GM18909 (cell line): Measurements from ENCODE around the gene PLIN4.
"Not testable (repeated sequence)": the region's sequence is repeated elsewhere in the genome, so short reads cannot be mapped to it uniquely, and the experiment has no call there.

Experiments
- ATAC-seq: cut with Tn5 transposase; IDR thresholded peaks from one replicate; pipeline ENCODE4 v1.9.1; 2021; ENCODE audit warnings: mild to moderate bottlenecking; ENCODE audit not compliant: unreplicated experiment, poor library complexity

PLIN4 gene

GRCh38 chr19:4529924-4530522 is 11.7 kb upstream of the PLIN4 start:
- ATAC-seq: no peak

GRCh38 chr19:4528843-4529242 is 10.6 kb upstream of the PLIN4 start:
- ATAC-seq: no peak

GRCh38 chr19:4527377-4527776 is 9.1 kb upstream of the PLIN4 start:
- not testable (repeated sequence) for ATAC-seq

- ATAC-seq: no peak
These were observed 7.3 kb upstream of the PLIN4 start for GRCh38 chr19:4525563-4526002.

- ATAC-seq: no peak
These were observed 6.7 kb upstream of the PLIN4 start for GRCh38 chr19:4524808-4525562.

- ATAC-seq: no peak
These were observed 5.2 kb upstream of the PLIN4 start for GRCh38 chr19:4523306-4524110.

GRCh38 chr19:4522291-4523002 is 4.2 kb upstream of the PLIN4 start:
- ATAC-seq: no peak

GRCh38 chr19:4521888-4522242 is 3.6 kb upstream of the PLIN4 start:
- no peak for ATAC-seq

GRCh38 chr19:4521170-4521887 is 3.0 kb upstream of the PLIN4 start:
- ATAC-seq: no peak

- no peak for ATAC-seq
These were observed 1.4 kb upstream of the PLIN4 start for GRCh38 chr19:4519521-4520277.

GRCh38 chr19:4519172-4519496 is 848 bp upstream of the PLIN4 start:
- no peak for ATAC-seq

- no peak for ATAC-seq
These were observed 732 bp downstream of the PLIN4 start for GRCh38 chr19:4517451-4518057.

- ATAC-seq: no peak
These were observed 1.4 kb downstream of the PLIN4 start for GRCh38 chr19:4516939-4517300.

GRCh38 chr19:4516199-4516938 is 1.9 kb downstream of the PLIN4 start:
- ATAC-seq: no peak

GRCh38 chr19:4515732-4516131 is 2.6 kb downstream of the PLIN4 start:
- no peak for ATAC-seq

- no peak for ATAC-seq
These were observed 5.0 kb downstream of the PLIN4 start for GRCh38 chr19:4513248-4513647.

- no peak for ATAC-seq
These were observed 6.2 kb downstream of the PLIN4 start for GRCh38 chr19:4512070-4512469.

- ATAC-seq: no peak
These were observed 6.8 kb downstream of the PLIN4 start for GRCh38 chr19:4511300-4512054.
